22Rv1 (cell line): Measurements from ENCODE around the gene FAM151A.
A peak's percentile ranks its signal among the peaks of the same experiment; 100 is the strongest.

Source experiments
- H3K27ac ChIP-seq: fragments of 450-650 bp; 2 replicates; pipeline ENCODE4 v1.5.1; 2017
- CTCF ChIP-seq: fragments of 450-650 bp; IDR thresholded peaks from 2 replicates; pipeline ENCODE4 v1.5.1; 2017; ENCODE audit warnings: mild to moderate bottlenecking
- ZFX ChIP-seq: fragments of 450-650 bp; IDR thresholded peaks from 2 replicates; pipeline ENCODE4 v1.6.1; 2017; ENCODE audit warnings: antibody characterized with exemption, borderline replicate concordance

FAM151A gene

GRCh38 chr1:54567961-54568360, 55.4 kb downstream of the FAM151A start:
- TF ChIP-seq ZFX: no peak
- TF ChIP-seq CTCF: no peak
- H3K27ac ChIP-seq: no peak overlapping the region

DNA sequence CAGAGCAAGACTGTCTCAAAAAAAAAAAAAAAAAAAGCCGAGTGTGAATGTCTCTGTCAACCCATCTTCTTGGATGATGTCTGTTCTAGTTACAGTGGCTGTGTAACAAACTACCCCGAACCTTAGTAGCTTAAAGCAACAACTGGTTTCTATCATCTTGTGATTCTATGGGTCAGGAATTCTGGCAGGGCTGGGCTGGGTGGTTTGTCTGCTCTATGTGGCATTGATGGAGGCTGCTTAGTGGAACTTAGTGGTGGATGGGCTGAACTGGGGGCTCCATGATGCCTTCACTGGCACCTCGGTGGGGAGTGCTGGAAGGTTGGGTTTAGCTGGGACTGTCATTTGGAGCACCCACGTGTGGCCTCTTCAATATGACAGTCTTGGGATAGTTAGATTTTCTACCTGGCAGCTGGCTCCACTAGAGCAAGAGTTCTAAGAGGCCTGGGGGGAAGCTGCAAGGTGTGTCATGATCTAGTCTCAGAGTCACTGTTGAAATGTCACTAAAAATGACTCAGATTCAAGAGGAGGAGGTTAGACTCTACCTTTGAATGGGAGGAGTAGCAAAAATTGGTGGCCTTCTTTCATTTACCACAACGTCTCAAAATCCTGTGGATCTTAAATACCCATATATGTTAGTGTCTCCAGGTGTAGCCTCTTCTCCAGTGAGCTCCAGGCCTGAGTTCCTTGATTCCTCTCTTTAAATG, 56.7 kb downstream of the FAM151A start:
- TF ChIP-seq CTCF (no peak), ZFX (no peak)

DNA sequence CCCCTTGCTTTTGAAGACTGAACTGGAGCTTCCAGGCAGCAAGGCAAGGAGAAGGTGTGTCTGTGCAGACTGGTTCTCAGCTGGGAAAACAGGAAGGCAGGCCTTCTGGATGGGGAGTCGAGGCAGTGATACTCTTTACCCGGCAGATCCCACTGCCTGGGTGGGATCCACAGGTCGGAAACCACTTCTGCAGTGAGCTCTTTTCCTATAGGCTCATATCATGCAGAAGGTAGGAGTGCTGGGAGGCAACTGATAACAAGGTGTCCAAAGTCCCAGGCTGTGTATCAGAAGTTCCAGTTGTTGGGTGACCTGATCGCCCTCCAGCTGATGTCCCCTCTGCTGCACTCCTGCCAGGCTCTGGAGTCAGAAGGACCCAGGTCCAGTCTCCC, 58.2 kb downstream of the FAM151A start:
- no peak overlapping the region for H3K27ac ChIP-seq
- TF ChIP-seq CTCF: no peak

More for the DNA sequence above, 56.7 kb downstream of the FAM151A start:
- H3K27ac ChIP-seq: no peak overlapping the region

GRCh38 chr1:54564312-54565112, 58.8 kb downstream of the FAM151A start:
- no peak for TF ChIP-seq CTCF
- TF ChIP-seq ZFX: no peak
- peak overlapping the region; percentile 42 for H3K27ac ChIP-seq

GRCh38 chr1:54559771-54560231, 63.5 kb downstream of the FAM151A start:
- TF ChIP-seq CTCF: no peak
- TF ChIP-seq ZFX: no peak
- no peak overlapping the region for H3K27ac ChIP-seq
